K562 (cell line): Measurements from ENCODE around the gene MEGF10. TPM values are rescaled to one million over a fixed set of nuclear protein-coding genes. Genes with fewer than 3 reads are reported as not detected.

Experiments used
- ATAC-seq: fragments of 200-7000 bp; cut with Tn5 transposase; 3 replicates; pipeline ENCODE4 v1.9.1; 2020; ENCODE audit warnings: moderate library complexity
- BruUV-seq: library from RNA; stranded (reverse); fragments of 400-500 nt; replicated peaks from 2 replicates; lab custom pipeline; 2021; lab: Mats Ljungman, UMichigan
- CTCF ChIA-PET: fragments of 300-600 bp; formaldehyde crosslinking; extraction: SDS; loops from one replicate; lab custom pipeline; 2021; ENCODE audit warnings: low intra/inter-chr PET ratio; lab: Yijun Ruan, JAX
- POLR2A ChIA-PET: fragments of 300-600, 350-650 bp; sonication (Branson Sonifier 250); formaldehyde crosslinking; extraction: SDS; loops from one replicate; lab custom pipeline; 2021; ENCODE audit warnings: antibody characterized with exemption, inconsistent platforms; lab: Yijun Ruan, JAX
- DNase-seq, 4 experiments: peaks; one replicate each; pipeline versions ENCODE4 v3.0.0 to v3.0.0-alpha.2; 2011 to 2018; ENCODE audit warnings: low spot score in 3 of 4, mixed read lengths in 3 of 4; ENCODE audit errors: extremely low read depth in 1 of 4
- FAIRE-seq: peaks from 2 replicates; lab custom pipeline; 2011; peaks lifted over from hg19 to GRCh38; lab: Jason Lieb, UNC
- H2AFZ ChIP-seq: 2 replicates; pipeline ENCODE4 v1.6.0; 2011; ENCODE audit warnings: low read depth, low read length, control low read depth, inconsistent platforms
- H3K27ac ChIP-seq: fragments of 200-600 bp; 3 replicates; pipeline ENCODE4 v1.8.0; 2011; ENCODE audit warnings: low read depth, mild to moderate bottlenecking, control low read depth, inconsistent platforms, low read length, moderate library complexity, mixed read lengths; ENCODE audit errors: extremely low read depth
- H3K27me3 ChIP-seq, 2 experiments: fragments of 300-600 bp in 1 of 2; 2 replicates in 1 of 2; 3 replicates in 1 of 2; pipeline versions ENCODE4 v1.6.0 to v1.8.0; 2011; ENCODE audit warnings: inconsistent platforms in 2 of 2, low read length in 2 of 2, mild to moderate bottlenecking in 1 of 2, mixed read lengths in 1 of 2, moderate library complexity in 1 of 2; ENCODE audit not compliant: control insufficient read depth in 2 of 2, insufficient read depth in 2 of 2
- H3K36me3 ChIP-seq: fragments of 300-600 bp; 3 replicates; pipeline ENCODE4 v1.8.0; 2011; ENCODE audit warnings: mild to moderate bottlenecking, low read length, inconsistent platforms; ENCODE audit not compliant: control insufficient read depth, insufficient read depth
- H3K4me1 ChIP-seq, 2 experiments: fragments of 200-600 bp in 1 of 2; replicated peaks in 1 of 2; 2 replicates in 1 of 2; 3 replicates in 1 of 2; pipeline versions ENCODE4 v1.5.1 to v1.8.0; 2011; ENCODE audit warnings: inconsistent platforms in 2 of 2, low read length in 2 of 2, mild to moderate bottlenecking in 1 of 2, mixed read lengths in 1 of 2, moderate library complexity in 1 of 2; ENCODE audit not compliant: control insufficient read depth in 2 of 2, insufficient read depth in 2 of 2
- H3K4me2 ChIP-seq: 2 replicates; pipeline ENCODE4 v1.6.1; 2011; ENCODE audit warnings: low read length, control low read depth, inconsistent platforms, mixed read lengths; ENCODE audit not compliant: insufficient read depth
- H3K4me3 ChIP-seq: fragments of 200-600 bp; sonication (generic), shearing (Covaris generic); 2 replicates; pipeline ENCODE4 v1.5.1; 2016; ENCODE audit warnings: control low read depth, inconsistent platforms
- H3K79me2 ChIP-seq: fragments of 200-600 bp; 3 replicates; pipeline ENCODE4 v1.8.0; 2011; ENCODE audit warnings: low read length, inconsistent platforms; ENCODE audit not compliant: control insufficient read depth, insufficient read depth
- H3K9ac ChIP-seq, 2 experiments: 2 replicates each; pipeline versions ENCODE4 v1.6.0 to v1.6.1; 2011; ENCODE audit warnings: low read depth in 2 of 2, low read length in 2 of 2, control low read depth in 1 of 2, inconsistent platforms in 1 of 2, mild to moderate bottlenecking in 1 of 2, mixed read lengths in 1 of 2; ENCODE audit not compliant: insufficient read depth in 1 of 2
- H3K9me1 ChIP-seq: one replicate; pipeline ENCODE4 v1.6.0; 2011; ENCODE audit warnings: inconsistent platforms, mild to moderate bottlenecking, low read length, moderate library complexity; ENCODE audit not compliant: control insufficient read depth, insufficient read depth
- H3K9me3 ChIP-seq: replicated peaks from 2 replicates; pipeline ENCODE4 v1.5.1; 2011; ENCODE audit warnings: low read depth, low read length, inconsistent platforms; ENCODE audit not compliant: control insufficient read depth, insufficient read depth
- H4K20me1 ChIP-seq: replicated peaks from 2 replicates; pipeline ENCODE4 v1.6.1; 2011; ENCODE audit warnings: low read length, inconsistent platforms, mixed read lengths; ENCODE audit not compliant: control insufficient read depth, insufficient read depth
- ELF2 ChIP-seq: fragments of 250-450 bp; sonication (Bioruptor Pico); IDR thresholded peaks from 2 replicates; pipeline ENCODE4 v1.5.0; 2021; ENCODE audit warnings: mild to moderate bottlenecking
- MTA2 ChIP-seq: fragments of 450-650 bp; IDR thresholded peaks from 2 replicates; pipeline ENCODE4 v1.6.1; 2016; ENCODE audit warnings: low read depth
- NR3C1 ChIP-seq: sonication (generic); formaldehyde crosslinking; IDR thresholded peaks from 2 replicates; pipeline ENCODE4 v1.8.1; 2022; ENCODE audit warnings: missing genetic modification reagents
- PTRF ChIP-seq: fragments of 450-650 bp; IDR thresholded peaks from 2 replicates; pipeline ENCODE4 v1.6.1; 2016; ENCODE audit warnings: mild to moderate bottlenecking, missing genetic modification characterization, missing compliant biosample characterization
- PYGO2 ChIP-seq: fragments of 450-650 bp; IDR thresholded peaks from 2 replicates; pipeline ENCODE4 v1.6.1; 2016; ENCODE audit warnings: mild to moderate bottlenecking, missing genetic modification characterization, moderate library complexity, missing compliant biosample characterization
- RBM17 ChIP-seq: fragments of 200-400 bp; formaldehyde crosslinking; IDR thresholded peaks from 2 replicates; pipeline ENCODE4 v1.6.1; 2017; ENCODE audit warnings: low read depth, mild to moderate bottlenecking, low read length, borderline replicate concordance
- RFX7 ChIP-seq: fragments of 250-450 bp; sonication (Bioruptor Pico); IDR thresholded peaks from 2 replicates; pipeline ENCODE4 v1.5.1; 2021; ENCODE audit warnings: mild to moderate bottlenecking
- RHOXF2B ChIP-seq: fragments of 250-450 bp; sonication (Bioruptor Pico); conservative IDR thresholded peaks from 2 replicates; pipeline ENCODE4 v1.5.1; 2021
- SP1 ChIP-seq: sonication (generic); formaldehyde crosslinking; IDR thresholded peaks from 2 replicates; pipeline ENCODE4 v1.8.1; 2022; ENCODE audit warnings: mild to moderate bottlenecking, missing genetic modification reagents
- ZNF121 ChIP-seq: sonication (generic); formaldehyde crosslinking; conservative IDR thresholded peaks from 2 replicates; pipeline ENCODE4 v1.8.0; 2022; ENCODE audit warnings: missing genetic modification reagents
- ZNF224 ChIP-seq: sonication (generic); formaldehyde crosslinking; IDR thresholded peaks from 2 replicates; pipeline ENCODE4 v1.8.0; 2022; ENCODE audit warnings: mild to moderate bottlenecking, missing genetic modification reagents
- WGBS: fragments of 100-300 bp; shearing (Covaris generic); methylation state at CpG from one replicate; pipeline ENCODE4 v1.1.6; 2016; ENCODE audit warnings: low coverage, mixed read lengths; ENCODE audit not compliant: insufficient coverage; ENCODE audit errors: missing lambda C conversion rate; 5-methylcytosine and 5-hydroxymethylcytosine counted together
- in situ Hi-C: fragments of 300-500 bp; cut with MboI; formaldehyde crosslinking; loops from 4 replicates; pipeline ENCODE4 v1.15.0; 2018; ENCODE audit warnings: inconsistent platforms, mixed read lengths
- intact Hi-C: fragments of 100-400 bp; cut with micrococcal nuclease; formaldehyde crosslinking; loops from 2 replicates; pipeline ENCODE4 v1.14.2; 2022
- polyA plus RNA-seq, 8 experiments: library from polyadenylated mRNA; depleted of rRNA in 4 of 8; stranded (reverse) in 5 of 8; unstranded in 3 of 8; fragments of >200 nt; fragmentation: Nextera tagmentation in 2 of 8; fragmentation: Illumina TruSeq in 1 of 8; extraction: Ambion mirVana in 2 of 8; extraction: Trizol in 1 of 8; gene quantifications; 2 replicates each; pipeline versions ENCODE4 v1.2.1 to v1.2.3, GENCODE V29; 2011 to 2014; ENCODE audit warnings: inconsistent platforms in 1 of 8, missing spikeins in 1 of 8
- total RNA-seq, 7 experiments: library from RNA; depleted of rRNA in 6 of 7; stranded (reverse); fragments of >200 nt in 6 of 7; fragmentation: Illumina TruSeq in 2 of 7; extraction: Trizol in 2 of 7; gene quantifications; 2 replicates each; pipeline versions ENCODE4 v1.2.1 to v1.2.3, GENCODE V29; 2011 to 2021; ENCODE audit warnings: low replicate concordance in 1 of 7
- TF ChIP-seq, protein P1 (sequence below): sonication (generic); formaldehyde crosslinking; IDR thresholded peaks from 2 replicates; pipeline ENCODE4 v1.8.1; 2023; ENCODE audit warnings: mild to moderate bottlenecking, missing genetic modification reagents

Gene MEGF10
- total and polyA plus RNA-seq, 9 of the 15 experiments (the other 6 are each of a cell fraction or from before 2014, with no cell fraction given): 0.07 TPM; not detected in 8

DNA sequence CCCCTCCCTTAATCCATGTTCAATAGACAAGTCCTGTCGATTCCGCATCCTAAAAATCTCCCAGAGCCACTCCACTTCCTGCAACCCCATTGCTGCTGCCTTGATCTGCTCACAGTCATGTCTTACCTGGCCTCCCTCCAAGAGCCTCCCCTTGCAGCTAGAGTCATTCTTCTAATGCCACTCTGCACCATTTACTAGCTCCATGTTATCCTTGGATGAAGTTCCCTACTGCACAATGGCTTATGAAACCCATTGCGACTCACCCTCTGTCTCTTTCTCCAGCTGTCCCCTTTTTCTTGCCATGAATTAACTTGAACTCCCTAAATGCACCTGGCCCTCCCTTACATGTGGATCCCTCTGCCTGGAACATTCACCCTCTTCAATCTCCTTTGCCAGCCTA lies 39.5 kb downstream of the MEGF10 start:
- Histone ChIP-seq H3K4me1 (no peaks in the 10 kb centered on the region), H3K36me3 (no peaks in the 10 kb centered on the region), H3K9me3 (no peaks in the 10 kb centered on the region), H2AFZ (no peak overlapping the region), H3K4me2 (no peak overlapping the region), H3K79me2 (no peaks in the 10 kb centered on the region), H3K4me3 (no peak overlapping the region), H4K20me1 (no peaks in the 10 kb centered on the region), H3K27ac (no peak overlapping the region), H3K9me1 (no peaks in the 10 kb centered on the region), H3K27me3 (no peaks in the 10 kb centered on the region; a peak in 1 of 5 replicates), H3K9ac (no peak overlapping the region)
- BruUV-seq: no TSS peak
- in situ Hi-C loops (no loop called here), intact Hi-C loops (no loop called here)
- 0% methylated on average over 3 of the region's 3 CpGs for WGBS
- DNase-seq: no peak
- FAIRE-seq: no peak
- ATAC-seq: no peak
- TF ChIP-seq ZNF121: no peak
- no peak for TF ChIP-seq NR3C1 (CRISPR knock-in tag)
- no peak for TF ChIP-seq ELF2 (CRISPR knock-in tag)
- TF ChIP-seq PYGO2: no peak
- TF ChIP-seq PTRF (tag): no peak
- no peak for TF ChIP-seq ZNF224
- no peak for TF ChIP-seq SP1 (CRISPR knock-in tag)
- TF ChIP-seq, protein P1, sequence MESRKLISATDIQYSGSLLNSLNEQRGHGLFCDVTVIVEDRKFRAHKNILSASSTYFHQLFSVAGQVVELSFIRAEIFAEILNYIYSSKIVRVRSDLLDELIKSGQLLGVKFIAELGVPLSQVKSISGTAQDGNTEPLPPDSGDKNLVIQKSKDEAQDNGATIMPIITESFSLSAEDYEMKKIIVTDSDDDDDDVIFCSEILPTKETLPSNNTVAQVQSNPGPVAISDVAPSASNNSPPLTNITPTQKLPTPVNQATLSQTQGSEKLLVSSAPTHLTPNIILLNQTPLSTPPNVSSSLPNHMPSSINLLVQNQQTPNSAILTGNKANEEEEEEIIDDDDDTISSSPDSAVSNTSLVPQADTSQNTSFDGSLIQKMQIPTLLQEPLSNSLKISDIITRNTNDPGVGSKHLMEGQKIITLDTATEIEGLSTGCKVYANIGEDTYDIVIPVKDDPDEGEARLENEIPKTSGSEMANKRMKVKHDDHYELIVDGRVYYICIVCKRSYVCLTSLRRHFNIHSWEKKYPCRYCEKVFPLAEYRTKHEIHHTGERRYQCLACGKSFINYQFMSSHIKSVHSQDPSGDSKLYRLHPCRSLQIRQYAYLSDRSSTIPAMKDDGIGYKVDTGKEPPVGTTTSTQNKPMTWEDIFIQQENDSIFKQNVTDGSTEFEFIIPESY (CRISPR knock-in tag): no peak
- no peak for TF ChIP-seq RHOXF2B (CRISPR knock-in tag)
- TF ChIP-seq MTA2: no peak
- TF ChIP-seq RBM17: no peak
- TF ChIP-seq RFX7 (CRISPR knock-in tag): no peak
- ChIA-PET CTCF (no interaction called here), POLR2A (no interaction called here)
